GM12878 (cell line): ENCODE measurements around the gene NMT1. TPM values are rescaled to one million over a fixed set of nuclear protein-coding genes. Genes with fewer than 3 reads are reported as not detected.

Source experiments
- BRCA1 ChIP-seq: IDR thresholded peaks from 2 replicates; pipeline ENCODE4 v1.6.1; 2011; ENCODE audit warnings: low read depth, low read length, improper control_type of control experiment
- CEBPB ChIP-seq, 2 experiments: fragments of 150-350 bp in 1 of 2; IDR thresholded peaks; 2 replicates each; pipeline ENCODE4 v1.6.1; 2012 to 2014; ENCODE audit warnings: low read depth in 2 of 2, low read length in 2 of 2, borderline replicate concordance in 1 of 2, inconsistent platforms in 1 of 2
- ETV6 ChIP-seq, 2 experiments: fragments of 450-650 bp in 1 of 2; IDR thresholded peaks in 1 of 2; conservative IDR thresholded peaks in 1 of 2; 2 replicates each; pipeline ENCODE4 v1.6.1; 2014; ENCODE audit warnings: antibody characterized with exemption in 1 of 2, borderline replicate concordance in 1 of 2, low read depth in 1 of 2, mild to moderate bottlenecking in 1 of 2, moderate library complexity in 1 of 2
- GABPA ChIP-seq: IDR thresholded peaks from 2 replicates; pipeline ENCODE4 v1.6.1; 2014; ENCODE audit warnings: antibody characterized with exemption, low read depth, mild to moderate bottlenecking, inconsistent platforms
- GATAD2B ChIP-seq: fragments of 450-650 bp; conservative IDR thresholded peaks from 2 replicates; pipeline ENCODE4 v1.6.1; 2017; ENCODE audit warnings: low read depth, mild to moderate bottlenecking, moderate library complexity
- HDAC2 ChIP-seq: fragments of 200-600 bp; sonication (generic); IDR thresholded peaks from 2 replicates; pipeline ENCODE4 v1.6.1; 2017
- IKZF1 ChIP-seq: fragments of 450-650 bp; conservative IDR thresholded peaks from 2 replicates; pipeline ENCODE4 v1.6.1; 2017; ENCODE audit warnings: antibody characterized with exemption, mild to moderate bottlenecking
- KLF5 ChIP-seq: fragments of 450-650 bp; IDR thresholded peaks from 2 replicates; pipeline ENCODE4 v1.6.1; 2014; ENCODE audit warnings: mild to moderate bottlenecking; ENCODE audit not compliant: partially characterized antibody
- LARP7 ChIP-seq: fragments of 450-650 bp; IDR thresholded peaks from 2 replicates; pipeline ENCODE4 v1.6.1; 2017; ENCODE audit warnings: mild to moderate bottlenecking
- NFXL1 ChIP-seq: fragments of 450-650 bp; IDR thresholded peaks from 2 replicates; pipeline ENCODE4 v1.6.1; 2017; ENCODE audit warnings: antibody characterized with exemption, mild to moderate bottlenecking, borderline replicate concordance
- PML ChIP-seq: IDR thresholded peaks from 2 replicates; pipeline ENCODE4 v1.6.1; 2012; ENCODE audit warnings: low read length, inconsistent platforms
- RBBP5 ChIP-seq: fragments of 200-600 bp; sonication (generic); conservative IDR thresholded peaks from 2 replicates; pipeline ENCODE4 v1.6.1; 2016
- RUNX3 ChIP-seq: IDR thresholded peaks from 2 replicates; pipeline ENCODE4 v1.6.1; 2012; ENCODE audit warnings: low read length, inconsistent platforms
- STAT1 ChIP-seq: fragments of 450-650 bp; conservative IDR thresholded peaks from 2 replicates; pipeline ENCODE4 v1.6.1; 2014; ENCODE audit warnings: antibody characterized with exemption, mild to moderate bottlenecking
- YY1 ChIP-seq: IDR thresholded peaks from 2 replicates; pipeline ENCODE4 v1.6.1; 2011; ENCODE audit warnings: low read depth, mild to moderate bottlenecking, low read length
- polyA plus RNA-seq, 11 experiments: library from polyadenylated mRNA; depleted of rRNA in 4 of 11; unstranded in 6 of 11; stranded (reverse) in 5 of 11; fragments of >200 nt; fragmentation: Nextera tagmentation in 4 of 11; fragmentation: Illumina TruSeq in 1 of 11; extraction: Ambion mirVana in 4 of 11; extraction: Trizol in 1 of 11; gene quantifications; 1 replicate in 1 of 11; 2 replicates in 10 of 11; pipeline versions ENCODE4 v1.2.1 to v1.2.3, GENCODE V29; 2011 to 2016; ENCODE audit warnings: inconsistent platforms in 2 of 11, missing spikeins in 2 of 11, low read depth in 1 of 11
- total RNA-seq, 4 experiments: library from RNA; depleted of rRNA in 3 of 4; stranded (reverse); fragments of >200 nt in 3 of 4; fragmentation: Illumina TruSeq in 1 of 4; extraction: Trizol in 1 of 4; gene quantifications; 2 replicates each; pipeline versions ENCODE4 v1.2.1 to v1.2.3, GENCODE V29; 2013 to 2021
- TF ChIP-seq, protein P1 (sequence below): fragments of 450-650 bp; IDR thresholded peaks from 2 replicates; pipeline ENCODE4 v1.6.1; 2016; ENCODE audit warnings: mild to moderate bottlenecking, moderate library complexity, borderline replicate concordance
- TF ChIP-seq, protein P2 (sequence below): fragments of 450-650 bp; IDR thresholded peaks from 2 replicates; pipeline ENCODE4 v1.6.1; 2014; ENCODE audit warnings: mild to moderate bottlenecking
- TF ChIP-seq, protein P3 (sequence below): fragments of 150-350 bp; IDR thresholded peaks from 2 replicates; pipeline ENCODE4 v1.6.1; 2016; ENCODE audit warnings: low read depth, low read length
- TF ChIP-seq, protein P4 (sequence below): IDR thresholded peaks from 2 replicates; pipeline ENCODE4 v1.6.1; 2011; ENCODE audit warnings: mild to moderate bottlenecking, low read depth, low read length, moderate library complexity; ENCODE audit not compliant: insufficient replicate concordance

Gene NMT1
- total and polyA plus RNA-seq, 10 of the 15 experiments (the other 5 are each of a cell fraction or from before 2014, with no cell fraction given): 96.7 to 395 (median 222) TPM

DNA sequence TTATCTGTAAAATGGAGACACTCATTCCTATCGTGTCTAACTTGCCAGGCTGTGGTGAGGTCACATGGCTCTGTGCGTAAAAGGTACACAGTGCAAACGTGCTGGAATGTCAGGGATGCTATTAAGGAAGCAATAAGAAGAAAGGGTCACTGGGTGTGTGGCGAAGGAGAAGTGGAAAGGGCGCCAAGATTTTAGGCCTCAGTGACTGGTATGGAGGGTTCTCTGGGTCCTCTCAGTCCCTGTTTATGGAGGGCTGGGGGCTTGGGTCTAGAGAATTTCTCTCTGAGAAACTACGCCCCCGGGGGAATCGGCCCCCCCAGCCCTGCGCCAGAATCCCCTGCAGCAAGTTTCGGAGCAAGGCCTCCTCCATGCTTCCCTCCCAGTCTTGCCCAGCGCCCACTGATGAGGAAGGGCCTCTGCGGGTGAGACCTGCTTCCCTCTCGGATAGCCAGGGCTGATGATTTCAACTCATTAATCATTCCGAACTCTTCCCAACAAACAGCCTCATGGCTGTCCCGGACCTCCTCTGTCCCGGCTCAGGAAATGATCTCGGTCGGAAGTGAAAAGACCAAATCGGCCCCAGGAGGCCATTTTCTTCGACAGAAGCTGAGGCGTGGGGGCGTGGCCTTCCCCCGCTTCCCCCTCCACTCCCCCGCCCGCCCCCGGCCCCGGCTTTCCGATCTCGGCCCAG is 85.9 kb downstream of the NMT1 start (continued):
- TF ChIP-seq, protein P1, sequence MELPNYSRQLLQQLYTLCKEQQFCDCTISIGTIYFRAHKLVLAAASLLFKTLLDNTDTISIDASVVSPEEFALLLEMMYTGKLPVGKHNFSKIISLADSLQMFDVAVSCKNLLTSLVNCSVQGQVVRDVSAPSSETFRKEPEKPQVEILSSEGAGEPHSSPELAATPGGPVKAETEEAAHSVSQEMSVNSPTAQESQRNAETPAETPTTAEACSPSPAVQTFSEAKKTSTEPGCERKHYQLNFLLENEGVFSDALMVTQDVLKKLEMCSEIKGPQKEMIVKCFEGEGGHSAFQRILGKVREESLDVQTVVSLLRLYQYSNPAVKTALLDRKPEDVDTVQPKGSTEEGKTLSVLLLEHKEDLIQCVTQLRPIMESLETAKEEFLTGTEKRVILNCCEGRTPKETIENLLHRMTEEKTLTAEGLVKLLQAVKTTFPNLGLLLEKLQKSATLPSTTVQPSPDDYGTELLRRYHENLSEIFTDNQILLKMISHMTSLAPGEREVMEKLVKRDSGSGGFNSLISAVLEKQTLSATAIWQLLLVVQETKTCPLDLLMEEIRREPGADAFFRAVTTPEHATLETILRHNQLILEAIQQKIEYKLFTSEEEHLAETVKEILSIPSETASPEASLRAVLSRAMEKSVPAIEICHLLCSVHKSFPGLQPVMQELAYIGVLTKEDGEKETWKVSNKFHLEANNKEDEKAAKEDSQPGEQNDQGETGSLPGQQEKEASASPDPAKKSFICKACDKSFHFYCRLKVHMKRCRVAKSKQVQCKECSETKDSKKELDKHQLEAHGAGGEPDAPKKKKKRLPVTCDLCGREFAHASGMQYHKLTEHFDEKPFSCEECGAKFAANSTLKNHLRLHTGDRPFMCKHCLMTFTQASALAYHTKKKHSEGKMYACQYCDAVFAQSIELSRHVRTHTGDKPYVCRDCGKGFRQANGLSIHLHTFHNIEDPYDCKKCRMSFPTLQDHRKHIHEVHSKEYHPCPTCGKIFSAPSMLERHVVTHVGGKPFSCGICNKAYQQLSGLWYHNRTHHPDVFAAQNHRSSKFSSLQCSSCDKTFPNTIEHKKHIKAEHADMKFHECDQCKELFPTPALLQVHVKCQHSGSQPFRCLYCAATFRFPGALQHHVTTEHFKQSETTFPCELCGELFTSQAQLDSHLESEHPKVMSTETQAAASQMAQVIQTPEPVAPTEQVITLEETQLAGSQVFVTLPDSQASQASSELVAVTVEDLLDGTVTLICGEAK: no peak
- TF ChIP-seq KLF5 (no peak), LARP7 (no peak), YY1 (peak; percentile 93), GATAD2B (no peak), BRCA1 (no peak), RBBP5 (no peak), PML (no peak), IKZF1 (peak; percentile 36; the same call in 1 of the 2 replicates), STAT1 (no peak), ETV6 (conservative IDR thresholded peaks at IDR 0.05 in 1 of 2, IDR thresholded peaks at IDR 0.05 in 1 of 2; ENCODE audit: borderline replicate concordance in 1 of 2, low read depth in 1 of 2) (no peak), GABPA (no peak), NFXL1 (no peak), CEBPB (IDR thresholded peaks at IDR 0.05; ENCODE audit: borderline replicate concordance in 1 of 2, low read depth in 2 of 2, low read length in 2 of 2) (no peak), RUNX3 (no peak), HDAC2 (no peak)
- TF ChIP-seq, protein P2, sequence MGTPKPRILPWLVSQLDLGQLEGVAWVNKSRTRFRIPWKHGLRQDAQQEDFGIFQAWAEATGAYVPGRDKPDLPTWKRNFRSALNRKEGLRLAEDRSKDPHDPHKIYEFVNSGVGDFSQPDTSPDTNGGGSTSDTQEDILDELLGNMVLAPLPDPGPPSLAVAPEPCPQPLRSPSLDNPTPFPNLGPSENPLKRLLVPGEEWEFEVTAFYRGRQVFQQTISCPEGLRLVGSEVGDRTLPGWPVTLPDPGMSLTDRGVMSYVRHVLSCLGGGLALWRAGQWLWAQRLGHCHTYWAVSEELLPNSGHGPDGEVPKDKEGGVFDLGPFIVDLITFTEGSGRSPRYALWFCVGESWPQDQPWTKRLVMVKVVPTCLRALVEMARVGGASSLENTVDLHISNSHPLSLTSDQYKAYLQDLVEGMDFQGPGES: no peak
- TF ChIP-seq, protein P3, sequence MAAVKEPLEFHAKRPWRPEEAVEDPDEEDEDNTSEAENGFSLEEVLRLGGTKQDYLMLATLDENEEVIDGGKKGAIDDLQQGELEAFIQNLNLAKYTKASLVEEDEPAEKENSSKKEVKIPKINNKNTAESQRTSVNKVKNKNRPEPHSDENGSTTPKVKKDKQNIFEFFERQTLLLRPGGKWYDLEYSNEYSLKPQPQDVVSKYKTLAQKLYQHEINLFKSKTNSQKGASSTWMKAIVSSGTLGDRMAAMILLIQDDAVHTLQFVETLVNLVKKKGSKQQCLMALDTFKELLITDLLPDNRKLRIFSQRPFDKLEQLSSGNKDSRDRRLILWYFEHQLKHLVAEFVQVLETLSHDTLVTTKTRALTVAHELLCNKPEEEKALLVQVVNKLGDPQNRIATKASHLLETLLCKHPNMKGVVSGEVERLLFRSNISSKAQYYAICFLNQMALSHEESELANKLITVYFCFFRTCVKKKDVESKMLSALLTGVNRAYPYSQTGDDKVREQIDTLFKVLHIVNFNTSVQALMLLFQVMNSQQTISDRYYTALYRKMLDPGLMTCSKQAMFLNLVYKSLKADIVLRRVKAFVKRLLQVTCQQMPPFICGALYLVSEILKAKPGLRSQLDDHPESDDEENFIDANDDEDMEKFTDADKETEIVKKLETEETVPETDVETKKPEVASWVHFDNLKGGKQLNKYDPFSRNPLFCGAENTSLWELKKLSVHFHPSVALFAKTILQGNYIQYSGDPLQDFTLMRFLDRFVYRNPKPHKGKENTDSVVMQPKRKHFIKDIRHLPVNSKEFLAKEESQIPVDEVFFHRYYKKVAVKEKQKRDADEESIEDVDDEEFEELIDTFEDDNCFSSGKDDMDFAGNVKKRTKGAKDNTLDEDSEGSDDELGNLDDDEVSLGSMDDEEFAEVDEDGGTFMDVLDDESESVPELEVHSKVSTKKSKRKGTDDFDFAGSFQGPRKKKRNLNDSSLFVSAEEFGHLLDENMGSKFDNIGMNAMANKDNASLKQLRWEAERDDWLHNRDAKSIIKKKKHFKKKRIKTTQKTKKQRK: no peak
- TF ChIP-seq, protein P4, sequence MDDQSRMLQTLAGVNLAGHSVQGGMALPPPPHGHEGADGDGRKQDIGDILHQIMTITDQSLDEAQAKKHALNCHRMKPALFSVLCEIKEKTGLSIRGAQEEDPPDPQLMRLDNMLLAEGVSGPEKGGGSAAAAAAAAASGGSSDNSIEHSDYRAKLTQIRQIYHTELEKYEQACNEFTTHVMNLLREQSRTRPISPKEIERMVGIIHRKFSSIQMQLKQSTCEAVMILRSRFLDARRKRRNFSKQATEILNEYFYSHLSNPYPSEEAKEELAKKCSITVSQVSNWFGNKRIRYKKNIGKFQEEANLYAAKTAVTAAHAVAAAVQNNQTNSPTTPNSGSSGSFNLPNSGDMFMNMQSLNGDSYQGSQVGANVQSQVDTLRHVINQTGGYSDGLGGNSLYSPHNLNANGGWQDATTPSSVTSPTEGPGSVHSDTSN: no peak
